HCT116 (cell line): ENCODE results near the gene ERBIN.

Experiments
- CTCF ChIP-seq, 3 experiments: fragments of 200-600 bp in 1 of 3; sonication (generic) in 1 of 3; IDR thresholded peaks in 2 of 3; conservative IDR thresholded peaks in 1 of 3; 2 replicates each; pipeline ENCODE4 v1.5.1; 2012 to 2017; ENCODE audit warnings: low read depth in 2 of 3, low read length in 2 of 3, antibody characterized with exemption in 1 of 3, borderline replicate concordance in 1 of 3, control low read depth in 1 of 3, mild to moderate bottlenecking in 1 of 3, mixed read lengths in 1 of 3, mixed run types in 1 of 3, moderate library complexity in 1 of 3; ENCODE audit not compliant: insufficient read depth in 1 of 3
- EGR1 ChIP-seq: IDR thresholded peaks from 2 replicates; pipeline ENCODE4 v1.6.1; 2012; ENCODE audit warnings: low read depth
- POLR2AphosphoS5 ChIP-seq: IDR thresholded peaks from 2 replicates; pipeline ENCODE4 v1.6.1; 2011; ENCODE audit warnings: mild to moderate bottlenecking, low read depth, low read length, moderate library complexity
- RAD21 ChIP-seq: IDR thresholded peaks from 2 replicates; pipeline ENCODE4 v1.6.1; 2012; ENCODE audit warnings: low read depth, mild to moderate bottlenecking
- ZNF274 ChIP-seq: fragments of 200-500 bp; sonication (Bioruptor generic); IDR thresholded peaks from 2 replicates; pipeline ENCODE4 v1.6.1; 2014; ENCODE audit warnings: mild to moderate bottlenecking, low read depth, low read length, inconsistent platforms

GRCh38 chr5:65986050-65986451 lies 59.7 kb downstream of the ERBIN start:
- TF ChIP-seq EGR1 (no peak), RAD21 (no peak), ZNF274 (no peak), CTCF (IDR thresholded peaks at IDR 0.05 in 2 of 3, conservative IDR thresholded peaks at IDR 0.05 in 1 of 3; ENCODE audit: borderline replicate concordance in 1 of 3, insufficient read depth in 1 of 3, low read depth in 2 of 3, low read length in 2 of 3) (no peak), POLR2AphosphoS5 (no peak)
